ENCODE measurements around the gene GAREM2.

The GAREM2 gene

GRCh38 chr2:26238311-26238958 is 65.5 kb downstream of the GAREM2 start:
- no peak for DNase-seq

Measured in NCI-H2081 treated with DMSO at 0.1 percent for 48 hours (cell line).